Measurements from ENCODE around the gene DLK1.

GRCh38 chr14:100732766-100733100 is 6.0 kb downstream of the DLK1 start:
- TF ChIP-seq CTCF (IDR thresholded peaks at IDR 0.05), result no peak
- TF ChIP-seq POLR2A (IDR thresholded peaks at IDR 0.05), result no peak
- TF ChIP-seq POLR2AphosphoS5 (IDR thresholded peaks at IDR 0.05), result no peak

All from sigmoid colon (tissue), 4 donors.